GM21786 (cell line): ENCODE measurements around the gene SYT8.
"Not testable (repeated sequence)": the region's sequence is repeated elsewhere in the genome, so short reads cannot be mapped to it uniquely, and the experiment has no call there.

Experiments
- ATAC-seq: cut with Tn5 transposase; IDR thresholded peaks from one replicate; pipeline ENCODE4 v1.9.1; 2021; ENCODE audit not compliant: unreplicated experiment

The SYT8 gene

GRCh38 chr11:1883346-1884302, 48.8 kb downstream of the SYT8 start:
- ATAC-seq: no peak

- no peak for ATAC-seq
Observed at GRCh38 chr11:1884303-1884700, 49.5 kb downstream of the SYT8 start.

GRCh38 chr11:1886551-1886950, 51.8 kb downstream of the SYT8 start:
- ATAC-seq: not testable (repeated sequence)
